ENCODE results near the gene RAD51B. TPM values are rescaled to one million over a fixed set of nuclear protein-coding genes. Genes with fewer than 3 reads are reported as not detected.

RAD51B gene
- total RNA-seq, 1 experiment from 2014 or later: 16.7 TPM

- Histone ChIP-seq H2AFZ (ENCODE audit: low read length) (no peak overlapping the region), H4K5ac (ENCODE audit: insufficient read length, low read depth, low read length) (no peak overlapping the region), H3K56ac (ENCODE audit: insufficient read length, low read depth, low read length) (no peak overlapping the region), H3K4ac (ENCODE audit: low read depth, low read length) (no peak overlapping the region), H4K20me1 (ENCODE audit: control insufficient read depth, insufficient read depth, insufficient read length) (no peaks in the 10 kb centered on the region), H3K4me1 (ENCODE audit: insufficient read depth, low read length) (peaks cover 2% of the 10 kb centered on the region; the same call in 1 of the 2 replicates), H3K23me2 (ENCODE audit: insufficient read length, low read depth, low read length, poor library complexity, severe bottlenecking) (no peaks in the 10 kb centered on the region), H2AK5ac (ENCODE audit: insufficient read length, low read length) (no peak overlapping the region), H2BK15ac (ENCODE audit: low read depth, low read length) (no peak overlapping the region), H2BK12ac (ENCODE audit: insufficient read length, low read depth, low read length) (no peak overlapping the region), H2BK20ac (ENCODE audit: low read depth, low read length, poor library complexity, severe bottlenecking) (no peak overlapping the region), H3K9me3 (ENCODE audit: control insufficient read depth, low read depth, low read length) (no peaks in the 10 kb centered on the region), H4K91ac (ENCODE audit: insufficient read length, low read depth, low read length) (no peak overlapping the region), H3K14ac (ENCODE audit: insufficient read depth, low read length) (no peak overlapping the region), H3K79me2 (ENCODE audit: insufficient read depth, low read length) (no peaks in the 10 kb centered on the region), H2BK120ac (ENCODE audit: low read depth, low read length, poor library complexity, severe bottlenecking) (no peak overlapping the region), H3K23ac (ENCODE audit: insufficient read length, low read depth, low read length) (no peak overlapping the region), H3K4me2 (ENCODE audit: insufficient read depth, insufficient read length, low read length) (no peak overlapping the region), H3K18ac (ENCODE audit: insufficient read length, low read depth, low read length) (no peak overlapping the region), H3K9ac (ENCODE audit: extremely low read depth, insufficient read length, low read length) (no peak overlapping the region), H4K8ac (replicated peaks; ENCODE audit: insufficient read length, low read depth, low read length) (no peak overlapping the region), H3K27ac (ENCODE audit: insufficient read length, low read depth, low read length) (no peak overlapping the region), H3K27me3 (ENCODE audit: insufficient read depth, low read length) (no peaks in the 10 kb centered on the region), H3T11ph (ENCODE audit: low read length) (no peak overlapping the region), H3K79me1 (ENCODE audit: insufficient read depth, low read depth, low read length, poor library complexity, severe bottlenecking) (no peaks in the 10 kb centered on the region), H2BK5ac (ENCODE audit: insufficient read length, low read length) (no peak overlapping the region)
- Mint-ChIP-seq H3K4me1 (peaks cover 35 to 38% of the 10 kb centered on the region in 2 experiments), H3K4me3 (no peak overlapping the region), H3K9me3 (no peaks in the 10 kb centered on the region), H3K27me3 (ENCODE audit: low read depth) (no peaks in the 10 kb centered on the region), H3K27ac (no peak overlapping the region), H3K36me3 (ENCODE audit: insufficient read depth in 1 of 3, low read depth in 3 of 3) (no peaks in the 10 kb centered on the region; a peak in 1 of 7 replicates)
- peak; percentile 38; the same call in 1 of the 3 replicates for TF ChIP-seq CTCF (conservative IDR thresholded peaks at IDR 0.05)
- DNase-seq: no peak
These were observed 264.7 kb downstream of the RAD51B start for GRCh38 chr14:68084256-68084655.
